IMR-90 (cell line): ENCODE measurements around the gene KCNT2. TPM values are rescaled to one million over a fixed set of nuclear protein-coding genes. Genes with fewer than 3 reads are reported as not detected.

Experiments
- ATAC-seq: fragments of 200-7000 bp; cut with Tn5 transposase; 2 replicates; pipeline ENCODE4 v1.9.1; 2020; ENCODE audit warnings: low read depth, mild to moderate bottlenecking, moderate library complexity
- BruUV-seq: library from RNA; stranded (reverse); fragments of 400-500 nt; replicated peaks from 2 replicates; lab custom pipeline; 2021; lab: Mats Ljungman, UMichigan
- CTCF ChIA-PET: fragments of 300-600 bp; formaldehyde crosslinking; extraction: SDS; loops from one replicate; lab custom pipeline; 2021; ENCODE audit warnings: antibody characterized with exemption; lab: Yijun Ruan, JAX
- POLR2A ChIA-PET: fragments of 300-600 bp; sonication (Branson Sonifier 250); formaldehyde crosslinking; loops from one replicate; lab custom pipeline; 2022; ENCODE audit warnings: antibody characterized with exemption; ENCODE audit not compliant: unreplicated experiment; lab: Charles Lee
- DNase-seq: peaks from one replicate; pipeline ENCODE4 v3.0.0; 2013
- H2AFZ ChIP-seq: replicated peaks from 2 replicates; pipeline ENCODE3; 2013; ENCODE audit warnings: low read length, mild to moderate bottlenecking; ENCODE audit not compliant: poor library complexity
- H2AK5ac ChIP-seq: 2 replicates; pipeline ENCODE4 v1.6.1; 2013; ENCODE audit warnings: low read depth, low read length, inconsistent platforms
- H2AK9ac ChIP-seq: replicated peaks from 2 replicates; pipeline ENCODE3; 2013; ENCODE audit warnings: mild to moderate bottlenecking, low read depth, low read length, moderate library complexity; ENCODE audit not compliant: poor library complexity
- H2BK120ac ChIP-seq: 2 replicates; pipeline ENCODE4 v1.6.1; 2013; ENCODE audit warnings: low read depth, low read length, inconsistent platforms
- H2BK15ac ChIP-seq: 3 replicates; pipeline ENCODE4 v1.6.1; 2013; ENCODE audit warnings: low read depth, low read length, inconsistent platforms
- H2BK20ac ChIP-seq: 2 replicates; pipeline ENCODE4 v1.6.1; 2013; ENCODE audit warnings: low read depth, mild to moderate bottlenecking, inconsistent platforms, low read length, moderate library complexity
- H2BK5ac ChIP-seq: 2 replicates; pipeline ENCODE4 v1.6.1; 2013; ENCODE audit warnings: mild to moderate bottlenecking, low read depth, low read length, inconsistent platforms; ENCODE audit not compliant: poor library complexity, severe bottlenecking
- H3K14ac ChIP-seq: replicated peaks from 2 replicates; pipeline ENCODE4 v1.6.1; 2013; ENCODE audit warnings: low read depth, low read length, inconsistent platforms
- H3K18ac ChIP-seq: 2 replicates; pipeline ENCODE4 v1.6.1; 2013; ENCODE audit warnings: low read depth, low read length, control low read depth
- H3K23ac ChIP-seq: 2 replicates; pipeline ENCODE4 v1.6.1; 2013; ENCODE audit warnings: low read depth, low read length, inconsistent platforms
- H3K27ac ChIP-seq: 2 replicates; pipeline ENCODE4 v1.5.1; 2013; ENCODE audit warnings: mild to moderate bottlenecking, control low read depth, low read length; ENCODE audit not compliant: insufficient read depth
- H3K27me3 ChIP-seq: 2 replicates; pipeline ENCODE4 v1.6.1; 2013; ENCODE audit warnings: low read length; ENCODE audit not compliant: control insufficient read depth, insufficient read depth
- H3K36me3 ChIP-seq: 2 replicates; pipeline ENCODE4 v1.6.1; 2013; ENCODE audit warnings: low read length, mixed read lengths; ENCODE audit not compliant: control insufficient read depth, insufficient read depth
- H3K4ac ChIP-seq: 2 replicates; pipeline ENCODE4 v1.6.1; 2013; ENCODE audit warnings: low read depth, low read length, inconsistent platforms
- H3K4me1 ChIP-seq: 2 replicates; pipeline ENCODE4 v1.6.1; 2013; ENCODE audit warnings: low read length, mixed read lengths; ENCODE audit not compliant: control insufficient read depth, insufficient read depth
- H3K4me2 ChIP-seq: 2 replicates; pipeline ENCODE4 v1.6.1; 2013; ENCODE audit warnings: low read depth, mild to moderate bottlenecking, control low read depth, low read length, moderate library complexity
- H3K4me3 ChIP-seq: 2 replicates; pipeline ENCODE4 v1.5.1; 2013; ENCODE audit warnings: low read depth, mild to moderate bottlenecking, control low read depth, low read length, moderate library complexity; ENCODE audit not compliant: insufficient read depth
- H3K56ac ChIP-seq: 2 replicates; pipeline ENCODE4 v1.6.1; 2013; ENCODE audit warnings: low read length, inconsistent platforms; ENCODE audit not compliant: insufficient read depth; ENCODE audit errors: extremely low read depth
- H3K79me1 ChIP-seq, 2 experiments: 2 replicates each; pipeline ENCODE4 v1.6.1; 2013; ENCODE audit warnings: low read length in 2 of 2, inconsistent platforms in 1 of 2, low read depth in 1 of 2
- H3K9ac ChIP-seq: 2 replicates; pipeline ENCODE4 v1.6.1; 2013; ENCODE audit warnings: low read depth, low read length, control low read depth
- H3K9me1 ChIP-seq: 2 replicates; pipeline ENCODE4 v1.6.1; 2013; ENCODE audit warnings: low read length, inconsistent platforms; ENCODE audit not compliant: insufficient read depth
- H3K9me3 ChIP-seq: 2 replicates; pipeline ENCODE4 v1.6.1; 2013; ENCODE audit warnings: low read length; ENCODE audit not compliant: control insufficient read depth, insufficient read depth
- H4K20me1 ChIP-seq: 2 replicates; pipeline ENCODE4 v1.6.1; 2013; ENCODE audit warnings: low read length, inconsistent platforms; ENCODE audit not compliant: insufficient read depth
- H4K5ac ChIP-seq: 2 replicates; pipeline ENCODE4 v1.6.1; 2013; ENCODE audit warnings: mild to moderate bottlenecking, low read depth, low read length, control low read depth
- H4K8ac ChIP-seq, 2 experiments: 2 replicates each; pipeline ENCODE4 v1.6.1; 2013; ENCODE audit warnings: low read depth in 2 of 2, low read length in 2 of 2, control low read depth in 1 of 2, inconsistent platforms in 1 of 2
- H4K91ac ChIP-seq: 2 replicates; pipeline ENCODE4 v1.6.1; 2013; ENCODE audit warnings: low read depth, low read length, inconsistent platforms; ENCODE audit not compliant: insufficient read depth
- BHLHE40 ChIP-seq: fragments of 150-350 bp; IDR thresholded peaks from 2 replicates; pipeline ENCODE4 v1.6.1; 2016; ENCODE audit warnings: mild to moderate bottlenecking, low read depth, low read length
- CEBPB ChIP-seq: IDR thresholded peaks from 2 replicates; pipeline ENCODE4 v1.6.1; 2012; ENCODE audit warnings: low read depth, low read length, improper control_type of control experiment
- ELK1 ChIP-seq: fragments of 150-350 bp; IDR thresholded peaks from 2 replicates; pipeline ENCODE4 v1.6.1; 2016; ENCODE audit warnings: low read depth, mild to moderate bottlenecking, low read length, moderate library complexity, borderline replicate concordance
- FOS ChIP-seq: fragments of 150-350 bp; IDR thresholded peaks from 2 replicates; pipeline ENCODE4 v1.6.1; 2016; ENCODE audit warnings: low read depth, low read length
- MAFK ChIP-seq: IDR thresholded peaks from 2 replicates; pipeline ENCODE4 v1.6.1; 2012; ENCODE audit warnings: low read depth, low read length, improper control_type of control experiment
- NFE2L2 ChIP-seq: fragments of 150-350 bp; IDR thresholded peaks from 2 replicates; pipeline ENCODE4 v1.6.1; 2016; ENCODE audit warnings: low read depth, mild to moderate bottlenecking, low read length
- POLR2A ChIP-seq: IDR thresholded peaks from 2 replicates; pipeline ENCODE4 v1.6.1; 2012; ENCODE audit warnings: mild to moderate bottlenecking, low read depth, low read length
- RAD21 ChIP-seq: IDR thresholded peaks from 2 replicates; pipeline ENCODE4 v1.6.1; 2012; ENCODE audit warnings: low read length, improper control_type of control experiment
- RCOR1 ChIP-seq: IDR thresholded peaks from 2 replicates; pipeline ENCODE4 v1.6.1; 2012; ENCODE audit warnings: mild to moderate bottlenecking, low read length, improper control_type of control experiment; ENCODE audit not compliant: insufficient replicate concordance
- RFX5 ChIP-seq: IDR thresholded peaks from 2 replicates; pipeline ENCODE4 v1.8.0; 2012; ENCODE audit warnings: low read depth, mild to moderate bottlenecking, low read length, moderate library complexity
- SMC3 ChIP-seq: fragments of 150-350 bp; IDR thresholded peaks from 2 replicates; pipeline ENCODE4 v1.6.1; 2016; ENCODE audit warnings: low read depth, mild to moderate bottlenecking, antibody characterized with exemption, low read length, moderate library complexity
- WGBS, 2 experiments: methylation state at CpG; one replicate each; pipeline versions ENCODE4 v1.1.5 to v1.1.7; 2013; ENCODE audit warnings: missing lambda C conversion rate in 2 of 2; ENCODE audit not compliant: insufficient read length in 1 of 2; ENCODE audit errors: extremely low coverage in 2 of 2; 5-methylcytosine and 5-hydroxymethylcytosine counted together
- dilution Hi-C: fragments of 300-500 bp; cut with HindIII; formaldehyde crosslinking; loops from one replicate; pipeline ENCODE4 v1.14.3; 2018; ENCODE audit warnings: low sequenced_read_pairs; ENCODE audit not compliant: unreplicated experiment
- in situ Hi-C: fragments of 300-500 bp; cut with MboI; formaldehyde crosslinking; loops from 3 replicates; pipeline ENCODE4 v1.14.3; 2019; ENCODE audit warnings: low sequenced_read_pairs, inconsistent platforms, mixed read lengths
- intact Hi-C: fragments of 100-400 bp; cut with micrococcal nuclease; formaldehyde crosslinking; loops from 2 replicates; pipeline ENCODE4 v1.10.0; 2022
- polyA plus RNA-seq, 3 experiments: library from polyadenylated mRNA; depleted of rRNA; stranded (reverse); fragments of >200 nt; gene quantifications; 2 replicates each; pipeline ENCODE4 v1.2.3, GENCODE V29; 2012; ENCODE audit warnings: low replicate concordance in 1 of 3
- total RNA-seq: library from RNA; depleted of rRNA; stranded (reverse); fragments of >200 nt; gene quantifications from 2 replicates; pipeline ENCODE4 v1.2.3, GENCODE V29; 2012
- TF ChIP-seq, protein P1 (sequence below): conservative IDR thresholded peaks from 2 replicates; pipeline ENCODE4 v1.5.1; 2012; ENCODE audit warnings: mild to moderate bottlenecking, low read depth, low read length, improper control_type of control experiment

KCNT2 gene
- total and polyA plus RNA-seq, 2 of the 4 experiments (the other 2 are of a cell fraction) = 0.22 to 0.72 TPM

DNA sequence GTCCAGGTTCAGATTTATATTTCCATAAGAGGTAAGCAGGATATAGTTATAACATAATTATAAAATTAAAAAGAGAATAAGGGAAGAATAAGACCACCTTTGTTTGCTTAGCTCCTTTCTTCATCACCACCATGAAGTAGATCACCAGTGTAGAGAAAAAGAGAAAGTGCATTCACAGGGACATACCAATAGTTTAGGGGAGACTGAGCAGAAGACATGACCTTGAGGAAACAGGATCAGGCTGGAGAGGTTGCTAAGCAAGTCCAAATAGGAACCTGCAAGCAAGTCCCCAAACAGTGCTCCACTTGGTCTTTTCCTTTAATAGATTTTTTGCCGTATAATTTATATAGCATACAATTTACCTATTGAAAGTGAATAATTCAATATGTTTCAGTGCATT is 63.0 kb downstream of the KCNT2 start:
- WGBS, 2 experiments = no CpG with 5 or more reads among the region's 1 CpG
- no peaks in the 10 kb centered on the region for H3K9me1 ChIP-seq
- no peak overlapping the region for H2AFZ ChIP-seq
- POLR2A ChIA-PET = no interaction called here
- H3K9me3 ChIP-seq = no peaks in the 10 kb centered on the region
- TF ChIP-seq BHLHE40 = no peak
- TF ChIP-seq RAD21 = no peak
- no peak for TF ChIP-seq POLR2A
- TF ChIP-seq CEBPB = no peak
- no peak for TF ChIP-seq MAFK
- no peak for TF ChIP-seq FOS
- no peak for TF ChIP-seq NFE2L2
- no peak for TF ChIP-seq SMC3
- TF ChIP-seq ELK1 = no peak
- TF ChIP-seq, protein P1, sequence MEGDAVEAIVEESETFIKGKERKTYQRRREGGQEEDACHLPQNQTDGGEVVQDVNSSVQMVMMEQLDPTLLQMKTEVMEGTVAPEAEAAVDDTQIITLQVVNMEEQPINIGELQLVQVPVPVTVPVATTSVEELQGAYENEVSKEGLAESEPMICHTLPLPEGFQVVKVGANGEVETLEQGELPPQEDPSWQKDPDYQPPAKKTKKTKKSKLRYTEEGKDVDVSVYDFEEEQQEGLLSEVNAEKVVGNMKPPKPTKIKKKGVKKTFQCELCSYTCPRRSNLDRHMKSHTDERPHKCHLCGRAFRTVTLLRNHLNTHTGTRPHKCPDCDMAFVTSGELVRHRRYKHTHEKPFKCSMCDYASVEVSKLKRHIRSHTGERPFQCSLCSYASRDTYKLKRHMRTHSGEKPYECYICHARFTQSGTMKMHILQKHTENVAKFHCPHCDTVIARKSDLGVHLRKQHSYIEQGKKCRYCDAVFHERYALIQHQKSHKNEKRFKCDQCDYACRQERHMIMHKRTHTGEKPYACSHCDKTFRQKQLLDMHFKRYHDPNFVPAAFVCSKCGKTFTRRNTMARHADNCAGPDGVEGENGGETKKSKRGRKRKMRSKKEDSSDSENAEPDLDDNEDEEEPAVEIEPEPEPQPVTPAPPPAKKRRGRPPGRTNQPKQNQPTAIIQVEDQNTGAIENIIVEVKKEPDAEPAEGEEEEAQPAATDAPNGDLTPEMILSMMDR = no peak
- TF ChIP-seq RFX5 = no peak
- TF ChIP-seq RCOR1 = no peak
- H2AK5ac ChIP-seq = no peak overlapping the region
- no peak overlapping the region for H4K91ac ChIP-seq
- no peaks in the 10 kb centered on the region for H3K27me3 ChIP-seq
- H3K4me3 ChIP-seq = no peak overlapping the region
- no peak overlapping the region for H2BK120ac ChIP-seq
- H3K56ac ChIP-seq = no peak overlapping the region
- H3K4ac ChIP-seq = no peak overlapping the region
- no peak overlapping the region for H3K9ac ChIP-seq
- no peak overlapping the region for H4K8ac ChIP-seq
- CTCF ChIA-PET = no interaction called here
- DNase-seq (no peak), ATAC-seq (no peak)
- H2BK15ac ChIP-seq = no peak overlapping the region
- H2BK5ac ChIP-seq = no peak overlapping the region
- dilution Hi-C loops (no loop called here), intact Hi-C loops (no loop called here), in situ Hi-C loops (no loop called here)
- H2BK20ac ChIP-seq = no peak overlapping the region
- no peaks in the 10 kb centered on the region for H3K4me1 ChIP-seq
- H3K14ac ChIP-seq = no peak overlapping the region
- no peaks in the 10 kb centered on the region for H3K36me3 ChIP-seq
- no peak overlapping the region for H3K4me2 ChIP-seq
- H3K27ac ChIP-seq = no peak overlapping the region
- no peak overlapping the region for H3K18ac ChIP-seq
- no peak overlapping the region for H2AK9ac ChIP-seq
- H4K20me1 ChIP-seq = no peaks in the 10 kb centered on the region
- no TSS peak for BruUV-seq
- no peaks in the 10 kb centered on the region for H3K79me1 ChIP-seq
- H4K5ac ChIP-seq = no peak overlapping the region
- no peak overlapping the region for H3K23ac ChIP-seq
